Uterus (tissue), 4 donors: ENCODE measurements around the gene ERG. TPM values are rescaled to one million over a fixed set of nuclear protein-coding genes. Genes with fewer than 3 reads are reported as not detected.
A peak's percentile ranks its signal among the peaks of the same experiment; 100 is the strongest.

Experiments
- DNase-seq, 2 donors: peaks; one replicate each; pipeline ENCODE4 v3.0.0-alpha.2; 2019 to 2020
- H3K27ac ChIP-seq, 2 donors: fragments of 200-600 bp; sonication (generic); 1 replicate in 1 of 2; 2 replicates in 1 of 2; pipeline ENCODE4 v1.5.1; 2016 to 2018
- H3K27me3 ChIP-seq, 2 donors: fragments of 200-600 bp; sonication (generic); one replicate each; pipeline ENCODE4 v1.5.1; 2018 to 2019; ENCODE audit warnings: control low read depth in 1 of 2
- H3K36me3 ChIP-seq, 2 donors: fragments of 200-600 bp; sonication (generic); one replicate each; pipeline ENCODE4 v1.5.1; 2019; ENCODE audit warnings: control low read depth in 1 of 2
- H3K4me1 ChIP-seq, 2 donors: fragments of 200-600 bp; sonication (generic); one replicate each; pipeline ENCODE4 v1.5.1; 2018 to 2019; ENCODE audit warnings: control low read depth in 1 of 2
- H3K4me3 ChIP-seq, 2 donors: fragments of 200-600 bp; sonication (generic); 1 replicate in 1 of 2; 2 replicates in 1 of 2; pipeline ENCODE4 v1.5.1; 2018 to 2019; ENCODE audit warnings: mild to moderate bottlenecking in 1 of 2
- H3K9me3 ChIP-seq, 2 donors: fragments of 200-600 bp; sonication (generic); one replicate each; pipeline ENCODE4 v1.5.1; 2019; ENCODE audit warnings: control low read depth in 1 of 2
- POLR2A ChIP-seq, 2 donors: fragments of 450-650 bp; IDR thresholded peaks; one replicate each; pipeline ENCODE4 v1.6.1; 2016; ENCODE audit warnings: antibody characterized with exemption in 2 of 2, mild to moderate bottlenecking in 1 of 2, moderate library complexity in 1 of 2
- intact Hi-C: fragments of 100-400 bp; cut with DNase I; formaldehyde crosslinking; loops from one replicate; pipeline ENCODE4 v1.15.1; 2023; ENCODE audit warnings: low total_unique reads
- total RNA-seq, 4 donors: library from RNA; depleted of rRNA in 3 of 4; stranded (reverse); fragments of >200 nt in 3 of 4; gene quantifications; one replicate each; pipeline versions ENCODE4 v1.1.0 to v1.2.4, GENCODE V29; 2014 to 2023
- TF ChIP-seq, protein P1 (sequence below), 4 experiments: fragments of 200-600 bp in 2 of 4; fragments of 450-650 bp in 2 of 4; sonication (generic) in 2 of 4; IDR thresholded peaks; one replicate each; pipeline ENCODE4 v1.5.1; 2016 to 2019; ENCODE audit warnings: antibody characterized with exemption in 4 of 4, mild to moderate bottlenecking in 2 of 4, moderate library complexity in 1 of 4
- donor health status: DM: yes; HTN: yes; CAD: no.

The ERG gene
- total RNA-seq, 4 donors from 2014 or later: 10.4 to 78.6 (median 31.1) TPM

DNA sequence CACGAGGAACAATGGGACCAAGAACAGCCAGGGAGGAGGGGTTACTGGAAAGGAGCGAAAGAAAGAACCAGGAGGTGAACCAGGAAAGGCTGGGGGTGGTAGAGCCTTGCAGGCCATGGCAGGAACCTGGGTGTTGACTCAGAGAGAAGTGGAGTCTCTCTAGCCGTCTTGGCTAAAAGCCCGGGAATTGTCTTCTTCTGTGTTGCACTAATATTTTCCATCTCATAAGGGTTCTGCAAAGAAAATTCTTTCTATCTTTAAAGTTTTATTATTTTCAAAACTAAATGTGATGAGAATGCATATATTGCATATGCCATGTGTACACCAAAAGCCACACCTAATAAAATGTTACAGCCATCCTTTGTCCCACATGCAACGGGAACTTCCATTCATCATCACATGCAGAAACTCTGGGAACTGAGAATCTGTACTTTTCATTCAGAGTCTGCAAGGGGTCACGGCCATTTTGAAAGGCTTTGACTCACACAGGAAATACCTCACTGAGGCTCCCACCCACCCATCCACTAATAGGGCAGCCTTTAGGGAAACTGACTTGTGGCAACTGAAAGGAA lies 38.0 kb downstream of the ERG start:
- Histone ChIP-seq H3K36me3 (no peaks in the 10 kb centered on the region), H3K27me3 (no peaks in the 10 kb centered on the region), H3K4me3 (no peak overlapping the region), H3K27ac (peak overlapping the region in 1 of 2 donors; percentile 57), H3K4me1 (no peaks in the 10 kb centered on the region), H3K9me3 (no peaks in the 10 kb centered on the region)
- DNase-seq: no peak
- intact Hi-C loops: no loop called here
- no peak for TF ChIP-seq POLR2A (IDR thresholded peaks at IDR 0.05)
- TF ChIP-seq, protein P1, sequence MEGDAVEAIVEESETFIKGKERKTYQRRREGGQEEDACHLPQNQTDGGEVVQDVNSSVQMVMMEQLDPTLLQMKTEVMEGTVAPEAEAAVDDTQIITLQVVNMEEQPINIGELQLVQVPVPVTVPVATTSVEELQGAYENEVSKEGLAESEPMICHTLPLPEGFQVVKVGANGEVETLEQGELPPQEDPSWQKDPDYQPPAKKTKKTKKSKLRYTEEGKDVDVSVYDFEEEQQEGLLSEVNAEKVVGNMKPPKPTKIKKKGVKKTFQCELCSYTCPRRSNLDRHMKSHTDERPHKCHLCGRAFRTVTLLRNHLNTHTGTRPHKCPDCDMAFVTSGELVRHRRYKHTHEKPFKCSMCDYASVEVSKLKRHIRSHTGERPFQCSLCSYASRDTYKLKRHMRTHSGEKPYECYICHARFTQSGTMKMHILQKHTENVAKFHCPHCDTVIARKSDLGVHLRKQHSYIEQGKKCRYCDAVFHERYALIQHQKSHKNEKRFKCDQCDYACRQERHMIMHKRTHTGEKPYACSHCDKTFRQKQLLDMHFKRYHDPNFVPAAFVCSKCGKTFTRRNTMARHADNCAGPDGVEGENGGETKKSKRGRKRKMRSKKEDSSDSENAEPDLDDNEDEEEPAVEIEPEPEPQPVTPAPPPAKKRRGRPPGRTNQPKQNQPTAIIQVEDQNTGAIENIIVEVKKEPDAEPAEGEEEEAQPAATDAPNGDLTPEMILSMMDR (IDR thresholded peaks at IDR 0.05): no peak

GRCh38 chr21:38459490-38459889 lies 38.8 kb downstream of the ERG start:
- H3K36me3 ChIP-seq: no peaks in the 10 kb centered on the region
- no peak for TF ChIP-seq POLR2A (IDR thresholded peaks at IDR 0.05)
- TF ChIP-seq, protein P1 (IDR thresholded peaks at IDR 0.05): no peak
- DNase-seq: no peak
- H3K27ac ChIP-seq: no peak overlapping the region
- H3K4me1 ChIP-seq: no peaks in the 10 kb centered on the region
- no peak overlapping the region for H3K4me3 ChIP-seq
- no peaks in the 10 kb centered on the region for H3K9me3 ChIP-seq
- intact Hi-C loops: no loop called here
- no peaks in the 10 kb centered on the region for H3K27me3 ChIP-seq

GRCh38 chr21:38455403-38455802 lies 42.9 kb downstream of the ERG start:
- Histone ChIP-seq H3K36me3 (no peaks in the 10 kb centered on the region), H3K9me3 (no peaks in the 10 kb centered on the region), H3K27me3 (no peaks in the 10 kb centered on the region), H3K27ac (no peak overlapping the region), H3K4me1 (no peaks in the 10 kb centered on the region), H3K4me3 (no peak overlapping the region)
- DNase-seq: no peak
- TF ChIP-seq, protein P1 (IDR thresholded peaks at IDR 0.05): no peak
- no peak for TF ChIP-seq POLR2A (IDR thresholded peaks at IDR 0.05)
- intact Hi-C loops: no loop called here

- Histone ChIP-seq H3K9me3 (no peaks in the 10 kb centered on the region), H3K4me3 (no peak overlapping the region), H3K4me1 (no peaks in the 10 kb centered on the region), H3K27ac (no peak overlapping the region), H3K36me3 (no peaks in the 10 kb centered on the region), H3K27me3 (no peaks in the 10 kb centered on the region)
- intact Hi-C loops: no loop called here
- TF ChIP-seq, protein P1 (IDR thresholded peaks at IDR 0.05): no peak
- TF ChIP-seq POLR2A (IDR thresholded peaks at IDR 0.05): no peak
- DNase-seq: no peak
These were observed 43.6 kb downstream of the ERG start for GRCh38 chr21:38454702-38455101.

DNA sequence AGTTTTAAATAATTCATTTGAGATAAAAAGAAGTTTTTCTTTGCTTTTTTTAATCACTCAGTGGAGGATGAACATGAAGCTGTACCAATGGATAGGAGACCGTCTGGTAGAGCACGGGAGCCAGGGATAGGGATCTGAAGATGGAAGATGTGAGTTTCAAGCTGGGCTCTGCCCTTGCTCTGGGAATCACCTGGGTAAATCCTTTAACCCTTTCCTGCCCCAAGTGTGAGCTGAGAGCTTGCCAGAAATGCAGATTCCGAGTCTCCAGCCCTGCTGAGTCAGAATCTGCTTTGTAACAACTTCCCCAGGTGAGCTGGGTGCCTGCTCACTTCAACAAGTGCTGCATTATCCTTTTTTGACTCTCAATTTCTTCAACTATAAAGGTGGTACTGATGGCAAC lies 44.1 kb downstream of the ERG start:
- H3K27ac ChIP-seq: no peak overlapping the region
- H3K9me3 ChIP-seq: no peaks in the 10 kb centered on the region
- H3K4me3 ChIP-seq: no peak overlapping the region
- no peak for TF ChIP-seq POLR2A (IDR thresholded peaks at IDR 0.05)
- TF ChIP-seq, protein P1 (IDR thresholded peaks at IDR 0.05): no peak
- H3K27me3 ChIP-seq: no peaks in the 10 kb centered on the region
- no peak for DNase-seq
- intact Hi-C loops: no loop called here
- H3K4me1 ChIP-seq: no peaks in the 10 kb centered on the region
- H3K36me3 ChIP-seq: no peaks in the 10 kb centered on the region
